GM19468 (cell line): ENCODE data around the gene CARS2.
"Not testable (repeated sequence)": the region's sequence is repeated elsewhere in the genome, so short reads cannot be mapped to it uniquely, and the experiment has no call there.

ENCODE experiments used
- ATAC-seq: cut with Tn5 transposase; IDR thresholded peaks from one replicate; pipeline ENCODE4 v1.9.1; 2021; ENCODE audit warnings: mild to moderate bottlenecking, moderate library complexity, moderate number of reproducible peaks; ENCODE audit not compliant: unreplicated experiment; ENCODE audit errors: extremely low read depth

CARS2 gene

GRCh38 chr13:110626521-110626920, 79.4 kb downstream of the CARS2 start:
- no peak for ATAC-seq

DNA sequence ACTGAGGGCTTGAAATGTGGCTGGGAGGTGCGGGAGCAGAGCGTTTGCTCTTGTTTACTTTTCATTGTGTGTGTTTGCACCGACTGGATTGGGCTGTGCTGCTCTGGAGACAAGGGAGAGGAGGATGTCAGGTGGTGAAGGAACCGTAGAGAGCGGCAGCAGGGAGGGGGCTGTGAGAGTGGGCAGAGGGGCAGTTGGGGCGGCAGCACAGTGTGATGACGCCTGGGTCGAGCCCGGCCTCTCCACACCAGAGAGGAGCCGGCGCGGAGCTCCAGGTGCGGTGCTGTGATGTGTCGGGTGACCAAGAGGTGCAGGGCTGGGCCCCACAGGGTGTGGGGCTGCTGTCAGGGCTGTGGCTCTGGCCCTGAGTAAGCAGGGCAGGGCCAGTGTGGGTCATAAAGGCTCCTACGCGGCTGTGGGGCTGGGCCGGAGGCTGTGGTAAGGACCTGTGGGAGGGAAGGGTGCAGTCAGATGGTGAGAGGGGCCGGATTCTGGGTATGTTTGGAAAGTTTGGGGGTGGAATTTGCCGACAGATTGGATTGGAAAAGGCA, 80.1 kb downstream of the CARS2 start:
- no peak for ATAC-seq

GRCh38 chr13:110624766-110625756, 80.9 kb downstream of the CARS2 start:
- ATAC-seq: no peak

- ATAC-seq: no peak
Measured at GRCh38 chr13:110620596-110620995, 85.3 kb downstream of the CARS2 start.

DNA sequence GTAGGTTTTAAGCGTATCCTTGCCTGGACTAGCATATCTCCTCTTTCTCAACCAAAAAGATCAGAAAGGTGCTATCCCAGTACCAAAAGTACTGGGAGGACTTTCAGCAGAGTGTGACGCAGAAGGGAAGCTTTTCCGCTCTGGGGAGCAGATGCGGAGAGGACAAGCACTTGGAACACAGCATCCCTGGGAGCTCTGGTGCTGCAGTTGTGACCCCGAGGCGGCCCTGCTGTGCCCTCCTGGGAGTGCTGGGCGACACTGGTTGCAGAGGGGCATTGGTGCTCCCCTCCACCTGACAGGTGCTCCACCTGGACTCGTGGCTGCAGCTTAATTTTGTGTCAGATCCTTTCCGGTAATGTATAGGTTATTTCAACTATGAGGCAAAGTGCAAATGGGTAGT, 87.1 kb downstream of the CARS2 start:
- no peak for ATAC-seq

- ATAC-seq: no peak
Measured at GRCh38 chr13:110618167-110618566, 87.7 kb downstream of the CARS2 start.

- no peak for ATAC-seq
Measured at GRCh38 chr13:110617321-110618072, 88.4 kb downstream of the CARS2 start.

DNA sequence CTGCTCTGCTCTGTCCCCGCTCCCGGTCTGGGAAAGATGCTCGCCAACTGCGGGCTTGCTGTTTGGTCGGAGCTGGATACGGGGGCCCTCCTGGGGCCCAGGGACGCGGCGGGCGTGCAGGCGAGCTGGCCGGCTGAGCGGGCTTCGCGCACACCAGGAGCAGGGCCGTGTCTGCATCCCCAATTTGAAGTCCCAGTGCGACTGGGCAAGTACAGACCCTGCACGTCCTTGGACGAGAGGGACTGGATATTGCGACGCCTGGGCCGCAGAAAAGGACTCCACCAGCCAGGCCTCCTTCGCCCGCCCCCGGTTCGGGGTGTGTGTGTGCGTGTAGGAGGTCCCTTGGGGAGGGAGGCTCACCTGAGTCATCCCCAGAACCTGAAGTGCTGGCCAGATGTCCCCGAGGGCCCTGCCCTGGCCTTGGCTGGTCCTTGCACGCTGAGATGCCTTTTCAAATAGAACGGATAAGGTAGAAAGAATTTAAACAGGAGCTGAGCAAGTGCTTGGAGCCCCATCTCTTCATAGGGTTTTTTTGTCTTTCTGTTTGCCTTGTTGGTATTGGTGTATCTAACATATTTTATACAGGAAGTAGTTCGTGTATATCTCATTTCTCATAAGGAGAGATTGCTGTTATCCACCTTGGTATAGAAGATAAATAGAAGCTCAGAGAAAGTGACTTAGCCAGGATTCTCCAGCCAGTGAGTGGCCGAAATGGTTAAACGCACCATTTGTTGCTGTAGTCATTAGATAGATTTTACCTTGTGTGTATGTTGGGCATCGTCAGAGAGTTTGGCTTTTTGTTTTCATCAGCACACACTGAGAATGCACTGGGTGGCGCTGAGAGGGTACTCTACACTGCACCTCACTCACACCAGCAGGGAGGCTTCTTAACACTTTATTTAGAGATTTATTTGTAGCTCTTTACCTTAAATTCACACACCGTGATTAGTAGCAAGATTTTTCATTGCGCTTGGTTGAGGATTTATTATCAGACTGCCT, 89.5 kb downstream of the CARS2 start:
- ATAC-seq: no peak

- peak; percentile 56 for ATAC-seq
Measured at GRCh38 chr13:110615322-110616102, 90.4 kb downstream of the CARS2 start, which contains the start of gene NAXD. TSS of gene NAXD (plus strand) at chr13:110615545. CDS start at chr13:110615602, 57 bp downstream.

DNA sequence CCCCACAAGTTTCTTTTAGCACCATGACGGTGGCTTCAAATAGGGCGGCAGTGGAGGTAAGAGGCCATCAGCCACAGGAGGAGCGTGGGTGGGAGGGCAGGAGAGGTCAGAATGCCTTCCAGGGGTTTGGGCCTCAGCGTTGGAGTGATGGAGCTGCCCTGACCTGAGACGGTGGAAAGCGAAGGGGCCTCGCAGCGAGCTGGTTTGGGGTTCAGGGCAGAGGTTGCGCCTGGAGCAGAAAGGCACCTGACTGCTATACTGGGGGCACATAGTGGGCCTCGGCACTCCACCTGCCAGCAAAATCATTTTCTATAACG, 91.0 kb downstream of the CARS2 start:
- no peak for ATAC-seq

GRCh38 chr13:110610955-110611595, 94.8 kb downstream of the CARS2 start:
- ATAC-seq: peak; percentile 13

DNA sequence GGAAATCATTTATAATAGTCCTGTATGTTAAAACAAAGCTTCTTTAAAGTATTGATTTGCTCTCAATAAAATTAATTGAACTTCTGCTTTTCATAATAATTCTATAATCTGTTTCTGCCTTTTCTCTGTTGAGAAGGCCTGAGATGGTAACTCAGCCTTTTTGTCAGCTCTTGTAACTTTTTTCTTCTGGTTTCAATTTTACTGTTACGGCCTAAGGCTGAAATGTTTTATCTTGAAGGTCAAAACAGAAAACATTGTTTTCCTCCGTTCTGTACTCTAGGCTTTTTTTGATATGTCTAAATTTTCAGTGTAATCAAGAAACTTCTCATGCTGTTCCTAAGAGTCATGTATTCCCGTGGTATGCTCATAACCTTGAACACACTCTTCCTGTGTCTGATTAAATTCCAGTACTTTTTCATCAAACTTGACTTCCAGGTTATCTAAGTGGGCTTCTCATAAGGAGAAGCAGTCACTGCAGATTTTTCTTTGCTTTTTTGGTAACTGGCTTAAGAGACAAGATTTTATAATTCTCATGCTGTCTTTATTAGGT, 98.2 kb downstream of the CARS2 start:
- no peak for ATAC-seq

- not testable (repeated sequence) for ATAC-seq
Measured at GRCh38 chr13:110606281-110606680, 99.6 kb downstream of the CARS2 start.

- ATAC-seq: no peak
Measured at GRCh38 chr13:110605132-110605531, 100.8 kb downstream of the CARS2 start.

GRCh38 chr13:110600980-110601379, 104.9 kb downstream of the CARS2 start:
- no peak for ATAC-seq

DNA sequence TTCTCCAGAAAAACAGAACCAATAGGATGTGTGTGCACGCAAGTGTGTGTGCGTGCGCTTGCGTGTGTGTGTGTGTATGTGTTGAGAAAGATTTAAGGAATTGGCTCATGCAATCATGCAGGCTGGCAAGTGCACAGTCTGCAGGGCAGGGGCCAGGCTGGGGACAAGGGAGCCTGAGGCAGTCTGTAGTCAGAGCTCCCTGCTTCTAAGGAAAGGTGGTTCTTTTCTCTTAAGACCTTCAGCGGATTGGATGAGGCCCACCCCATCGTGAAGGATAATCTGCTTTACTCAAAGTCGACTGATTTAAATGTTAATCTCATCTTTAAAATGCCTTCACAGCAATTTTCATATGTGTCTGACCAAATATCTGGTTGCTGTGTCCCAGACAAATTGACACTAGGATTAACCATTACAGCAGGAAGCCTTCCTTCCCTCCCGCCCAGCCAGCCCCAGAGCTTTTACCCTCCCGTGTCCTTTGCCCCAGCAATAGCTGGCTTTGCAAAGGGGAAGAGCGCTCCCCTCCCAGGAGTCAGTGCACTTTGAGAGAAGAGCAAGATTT, 105.6 kb downstream of the CARS2 start:
- no peak for ATAC-seq

GRCh38 chr13:110597041-110597689, 108.8 kb downstream of the CARS2 start:
- ATAC-seq: no peak
